ENCODE data around the gene PLCD3.

The PLCD3 gene

GRCh38 chr17:45147581-45148182 lies 15.4 kb upstream of the PLCD3 start:
- peaks cover 3% of the 10 kb centered on the region for H3K36me3 Mint-ChIP-seq (ENCODE audit: low read depth)
- no peak for TF ChIP-seq CTCF (IDR thresholded peaks at IDR 0.05; ENCODE audit: unreplicated experiment in 3 of 3)
- no peaks in the 10 kb centered on the region for H3K9me3 Mint-ChIP-seq
- H3K4me1 Mint-ChIP-seq = peaks cover 36% of the 10 kb centered on the region
- no peaks in the 10 kb centered on the region for H3K27me3 Mint-ChIP-seq (ENCODE audit: low read depth)
- H3K27ac Mint-ChIP-seq = peak overlapping the region; percentile 100
- H3K4me3 Mint-ChIP-seq = peak overlapping the region; percentile 92 to 100 (median 96)

GRCh38 chr17:45146890-45147580 lies 14.7 kb upstream of the PLCD3 start:
- TF ChIP-seq CTCF (IDR thresholded peaks at IDR 0.05; ENCODE audit: unreplicated experiment in 3 of 3) = no peak
- peak overlapping the region; percentile 92 to 100 (median 96) for H3K4me3 Mint-ChIP-seq
- peaks cover 36% of the 10 kb centered on the region for H3K4me1 Mint-ChIP-seq
- H3K27me3 Mint-ChIP-seq (ENCODE audit: low read depth) = no peaks in the 10 kb centered on the region
- peak overlapping the region; percentile 100 for H3K27ac Mint-ChIP-seq
- no peaks in the 10 kb centered on the region for H3K9me3 Mint-ChIP-seq
- peaks cover 3% of the 10 kb centered on the region for H3K36me3 Mint-ChIP-seq (ENCODE audit: low read depth)

GRCh38 chr17:45146592-45146889 lies 14.2 kb upstream of the PLCD3 start:
- H3K27me3 Mint-ChIP-seq (ENCODE audit: low read depth) = no peaks in the 10 kb centered on the region
- no peak for TF ChIP-seq CTCF (IDR thresholded peaks at IDR 0.05; ENCODE audit: unreplicated experiment in 3 of 3)
- H3K4me3 Mint-ChIP-seq = peak overlapping the region; percentile 92 to 100 (median 96)
- peak overlapping the region; percentile 100 for H3K27ac Mint-ChIP-seq
- H3K9me3 Mint-ChIP-seq = no peaks in the 10 kb centered on the region
- H3K36me3 Mint-ChIP-seq (ENCODE audit: low read depth) = peaks cover 3% of the 10 kb centered on the region
- peaks cover 31% of the 10 kb centered on the region for H3K4me1 Mint-ChIP-seq

GRCh38 chr17:45146166-45146565 lies 13.9 kb upstream of the PLCD3 start:
- Mint-ChIP-seq H3K4me3 (peak overlapping the region; percentile 92 to 100 (median 96)), H3K36me3 (ENCODE audit: low read depth) (peaks cover 3% of the 10 kb centered on the region), H3K9me3 (no peaks in the 10 kb centered on the region), H3K4me1 (peaks cover 27% of the 10 kb centered on the region), H3K27me3 (ENCODE audit: low read depth) (no peaks in the 10 kb centered on the region), H3K27ac (peak overlapping the region; percentile 100)
- no peak for TF ChIP-seq CTCF (IDR thresholded peaks at IDR 0.05; ENCODE audit: unreplicated experiment in 3 of 3)

GRCh38 chr17:45145035-45145389 lies 12.7 kb upstream of the PLCD3 start:
- TF ChIP-seq CTCF (IDR thresholded peaks at IDR 0.05; ENCODE audit: unreplicated experiment in 3 of 3) = no peak
- H3K36me3 Mint-ChIP-seq (ENCODE audit: low read depth) = peaks cover 3% of the 10 kb centered on the region
- peak overlapping the region; percentile 81 to 100 (median 84) for H3K27ac Mint-ChIP-seq
- H3K27me3 Mint-ChIP-seq (ENCODE audit: low read depth) = no peaks in the 10 kb centered on the region
- H3K4me1 Mint-ChIP-seq = peaks cover 23% of the 10 kb centered on the region
- peak overlapping the region; percentile 31 to 70 (median 48) for H3K4me3 Mint-ChIP-seq
- no peaks in the 10 kb centered on the region for H3K9me3 Mint-ChIP-seq

Data from nephron (organoid).